ENCODE results near the gene LTBP2.
A peak's percentile ranks its signal among the peaks of the same experiment; 100 is the strongest.

The LTBP2 gene

GRCh38 chr14:74611650-74612349, at the start of gene LTBP2:
Gene LTBP2, minus strand, starts transcription at chr14:74612237. Its CDS starts 293 bp downstream, at chr14:74611944.
- peaks cover 44% of the 10 kb centered on the region for H3K4me1 ChIP-seq (ENCODE audit: control insufficient read depth, insufficient read depth, low read length)
- peak within 1 kb of the TSS; percentile 85 for H3K9ac ChIP-seq (ENCODE audit: low read length)
- DNase-seq (ENCODE audit: low read depth), result peak; percentile 72
- H3K36me3 ChIP-seq (ENCODE audit: control insufficient read depth, insufficient read depth, low read length, severe bottlenecking), result no peaks in the 10 kb centered on the region
- H3K4me3 ChIP-seq (ENCODE audit: low read length), result peak within 1 kb of the TSS; percentile 83
- H3K9me3 ChIP-seq (ENCODE audit: control insufficient read depth, low read length), result no peaks in the 10 kb centered on the region
- H3K27me3 ChIP-seq (replicated peaks; ENCODE audit: control insufficient read depth, insufficient read depth, low read length), result no peaks in the 10 kb centered on the region

- no peak overlapping the region for H3K9ac ChIP-seq (ENCODE audit: low read length)
- H3K4me1 ChIP-seq (ENCODE audit: control insufficient read depth, insufficient read depth, low read length), result peaks cover 87% of the 10 kb centered on the region
- no peaks in the 10 kb centered on the region for H3K9me3 ChIP-seq (ENCODE audit: control insufficient read depth, low read length)
- H3K36me3 ChIP-seq (ENCODE audit: control insufficient read depth, insufficient read depth, low read length, severe bottlenecking), result peaks cover 29% of the 10 kb centered on the region
- no peak for DNase-seq (ENCODE audit: low read depth)
- no peaks in the 10 kb centered on the region for H3K27me3 ChIP-seq (replicated peaks; ENCODE audit: control insufficient read depth, insufficient read depth, low read length)
- no peak overlapping the region for H3K4me3 ChIP-seq (ENCODE audit: low read length)
These were observed 48.8 kb upstream of the LTBP2 start for GRCh38 chr14:74660863-74661262.

GRCh38 chr14:74660167-74660566, 48.1 kb upstream of the LTBP2 start:
- no peak overlapping the region for H3K9ac ChIP-seq (ENCODE audit: low read length)
- no peak overlapping the region for H3K4me3 ChIP-seq (ENCODE audit: low read length)
- DNase-seq (ENCODE audit: low read depth), result no peak
- peaks cover 91% of the 10 kb centered on the region for H3K4me1 ChIP-seq (ENCODE audit: control insufficient read depth, insufficient read depth, low read length)
- peaks cover 26% of the 10 kb centered on the region for H3K36me3 ChIP-seq (ENCODE audit: control insufficient read depth, insufficient read depth, low read length, severe bottlenecking)
- H3K9me3 ChIP-seq (ENCODE audit: control insufficient read depth, low read length), result no peaks in the 10 kb centered on the region
- H3K27me3 ChIP-seq (replicated peaks; ENCODE audit: control insufficient read depth, insufficient read depth, low read length), result no peaks in the 10 kb centered on the region

- Histone ChIP-seq H3K27me3 (replicated peaks; ENCODE audit: control insufficient read depth, insufficient read depth, low read length) (no peaks in the 10 kb centered on the region), H3K4me3 (ENCODE audit: low read length) (peak overlapping the region; percentile 15), H3K36me3 (ENCODE audit: control insufficient read depth, insufficient read depth, low read length, severe bottlenecking) (peaks cover 20% of the 10 kb centered on the region), H3K9me3 (ENCODE audit: control insufficient read depth, low read length) (no peaks in the 10 kb centered on the region), H3K9ac (ENCODE audit: low read length) (peak overlapping the region; percentile 10), H3K4me1 (ENCODE audit: control insufficient read depth, insufficient read depth, low read length) (peaks cover 86% of the 10 kb centered on the region)
- DNase-seq (ENCODE audit: low read depth), result peak; percentile 50
These were observed 46.6 kb upstream of the LTBP2 start for GRCh38 chr14:74658535-74659131.

GRCh38 chr14:74656964-74657363, 44.9 kb upstream of the LTBP2 start:
- H3K9ac ChIP-seq (ENCODE audit: low read length), result no peak overlapping the region
- H3K9me3 ChIP-seq (ENCODE audit: control insufficient read depth, low read length), result no peaks in the 10 kb centered on the region
- DNase-seq (ENCODE audit: low read depth), result no peak
- H3K36me3 ChIP-seq (ENCODE audit: control insufficient read depth, insufficient read depth, low read length, severe bottlenecking), result peaks cover 16% of the 10 kb centered on the region
- peaks cover 75% of the 10 kb centered on the region for H3K4me1 ChIP-seq (ENCODE audit: control insufficient read depth, insufficient read depth, low read length)
- no peaks in the 10 kb centered on the region for H3K27me3 ChIP-seq (replicated peaks; ENCODE audit: control insufficient read depth, insufficient read depth, low read length)
- no peak overlapping the region for H3K4me3 ChIP-seq (ENCODE audit: low read length)

- H3K27me3 ChIP-seq (replicated peaks; ENCODE audit: control insufficient read depth, insufficient read depth, low read length), result no peaks in the 10 kb centered on the region
- H3K9me3 ChIP-seq (ENCODE audit: control insufficient read depth, low read length), result no peaks in the 10 kb centered on the region
- peak overlapping the region; percentile 73 for H3K9ac ChIP-seq (ENCODE audit: low read length)
- peaks cover 13% of the 10 kb centered on the region for H3K36me3 ChIP-seq (ENCODE audit: control insufficient read depth, insufficient read depth, low read length, severe bottlenecking)
- peak; percentile 75 for DNase-seq (ENCODE audit: low read depth)
- peaks cover 63% of the 10 kb centered on the region for H3K4me1 ChIP-seq (ENCODE audit: control insufficient read depth, insufficient read depth, low read length)
- H3K4me3 ChIP-seq (ENCODE audit: low read length), result peak overlapping the region; percentile 47
These were observed 43.8 kb upstream of the LTBP2 start for GRCh38 chr14:74655599-74656395.

GRCh38 chr14:74654931-74655330, 42.9 kb upstream of the LTBP2 start:
- no peaks in the 10 kb centered on the region for H3K27me3 ChIP-seq (replicated peaks; ENCODE audit: control insufficient read depth, insufficient read depth, low read length)
- DNase-seq (ENCODE audit: low read depth), result no peak

GRCh38 chr14:74653386-74654138, 41.5 kb upstream of the LTBP2 start:
- H3K36me3 ChIP-seq (ENCODE audit: control insufficient read depth, insufficient read depth, low read length, severe bottlenecking), result peaks cover 9% of the 10 kb centered on the region
- H3K9me3 ChIP-seq (ENCODE audit: control insufficient read depth, low read length), result no peaks in the 10 kb centered on the region
- H3K9ac ChIP-seq (ENCODE audit: low read length), result no peak overlapping the region
- peaks cover 56% of the 10 kb centered on the region for H3K4me1 ChIP-seq (ENCODE audit: control insufficient read depth, insufficient read depth, low read length)
- peak; percentile 34 for DNase-seq (ENCODE audit: low read depth)
- no peaks in the 10 kb centered on the region for H3K27me3 ChIP-seq (replicated peaks; ENCODE audit: control insufficient read depth, insufficient read depth, low read length)
- no peak overlapping the region for H3K4me3 ChIP-seq (ENCODE audit: low read length)

More at GRCh38 chr14:74654931-74655330, 42.9 kb upstream of the LTBP2 start:
- Histone ChIP-seq H3K36me3 (ENCODE audit: control insufficient read depth, insufficient read depth, low read length, severe bottlenecking) (peaks cover 9% of the 10 kb centered on the region), H3K4me1 (ENCODE audit: control insufficient read depth, insufficient read depth, low read length) (peaks cover 56% of the 10 kb centered on the region), H3K9me3 (ENCODE audit: control insufficient read depth, low read length) (no peaks in the 10 kb centered on the region), H3K4me3 (ENCODE audit: low read length) (peak overlapping the region; percentile 47), H3K9ac (ENCODE audit: low read length) (peak overlapping the region; percentile 73)

- Histone ChIP-seq H3K4me3 (ENCODE audit: low read length) (no peak overlapping the region), H3K4me1 (ENCODE audit: control insufficient read depth, insufficient read depth, low read length) (peaks cover 58% of the 10 kb centered on the region), H3K36me3 (ENCODE audit: control insufficient read depth, insufficient read depth, low read length, severe bottlenecking) (peaks cover 9% of the 10 kb centered on the region), H3K9ac (ENCODE audit: low read length) (no peak overlapping the region), H3K9me3 (ENCODE audit: control insufficient read depth, low read length) (no peaks in the 10 kb centered on the region), H3K27me3 (replicated peaks; ENCODE audit: control insufficient read depth, insufficient read depth, low read length) (no peaks in the 10 kb centered on the region)
- DNase-seq (ENCODE audit: low read depth), result no peak
These were observed 40.5 kb upstream of the LTBP2 start for GRCh38 chr14:74652541-74652940.

- H3K9ac ChIP-seq (ENCODE audit: low read length), result no peak overlapping the region
- no peak overlapping the region for H3K4me3 ChIP-seq (ENCODE audit: low read length)
- no peaks in the 10 kb centered on the region for H3K27me3 ChIP-seq (replicated peaks; ENCODE audit: control insufficient read depth, insufficient read depth, low read length)
- peaks cover 4% of the 10 kb centered on the region for H3K36me3 ChIP-seq (ENCODE audit: control insufficient read depth, insufficient read depth, low read length, severe bottlenecking)
- no peaks in the 10 kb centered on the region for H3K9me3 ChIP-seq (ENCODE audit: control insufficient read depth, low read length)
- no peak for DNase-seq (ENCODE audit: low read depth)
- H3K4me1 ChIP-seq (ENCODE audit: control insufficient read depth, insufficient read depth, low read length), result peaks cover 51% of the 10 kb centered on the region
These were observed 39.1 kb upstream of the LTBP2 start for GRCh38 chr14:74650927-74651686.
